GM19467 (cell line): Measurements from ENCODE around the gene RNF43.
"Not testable (repeated sequence)": the region's sequence is repeated elsewhere in the genome, so short reads cannot be mapped to it uniquely, and the experiment has no call there.

Experiments
- ATAC-seq: cut with Tn5 transposase; IDR thresholded peaks from one replicate; pipeline ENCODE4 v1.9.1; 2021; ENCODE audit warnings: mild to moderate bottlenecking, moderate library complexity; ENCODE audit not compliant: unreplicated experiment

Gene RNF43

DNA sequence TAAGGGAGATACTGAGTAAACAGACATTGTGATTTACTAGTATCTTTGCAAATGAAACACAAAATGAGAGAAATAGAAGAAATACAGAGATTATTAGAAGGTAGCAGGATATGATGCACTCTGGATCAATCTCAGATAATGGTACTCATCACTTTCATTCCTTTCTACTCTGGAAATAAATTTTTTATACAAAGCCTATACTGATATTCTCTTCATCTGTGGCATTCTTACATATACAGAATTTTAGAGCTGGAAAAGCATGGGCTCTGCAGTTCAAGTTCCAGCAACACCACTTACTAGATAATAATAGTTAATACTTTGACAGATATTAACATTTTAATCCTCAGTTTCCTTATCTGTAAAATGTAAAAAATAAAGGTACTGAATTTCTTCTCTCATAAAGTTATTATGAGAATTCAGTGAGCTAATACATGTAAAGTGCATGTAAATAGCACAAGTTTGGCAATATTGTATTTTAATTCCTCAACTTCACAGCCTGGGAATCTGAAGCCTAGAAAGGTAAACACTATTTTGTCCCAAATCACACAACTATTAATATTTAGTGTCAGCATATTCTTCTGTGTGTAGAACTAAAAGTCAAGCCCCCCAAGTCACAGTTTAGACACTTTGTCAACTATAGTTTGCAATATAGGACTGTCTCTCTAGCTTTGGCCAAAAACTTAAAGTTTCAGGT lies 6.5 kb downstream of the RNF43 start:
- ATAC-seq: no peak

GRCh38 chr17:58409432-58409831 lies 7.9 kb downstream of the RNF43 start:
- no peak for ATAC-seq

DNA sequence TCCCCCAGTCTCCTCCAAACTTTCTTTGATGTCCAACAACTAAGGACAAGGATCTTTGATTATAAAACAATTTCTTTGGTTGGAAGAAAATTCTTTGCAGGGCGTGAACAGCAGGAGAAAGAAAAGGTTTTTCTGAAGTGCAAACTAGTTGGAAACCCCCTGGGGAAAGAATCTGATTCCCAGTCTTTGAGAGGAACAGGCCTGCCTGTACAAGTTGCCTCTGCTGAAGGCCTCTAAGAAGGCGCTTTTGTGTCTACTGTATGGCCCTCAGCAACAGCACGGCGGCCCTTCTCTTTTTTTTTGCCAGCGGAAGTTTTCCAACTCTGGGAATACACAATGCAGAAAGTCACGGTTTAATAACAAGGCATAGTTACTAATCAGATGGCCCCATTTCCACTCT lies 14.0 kb downstream of the RNF43 start:
- ATAC-seq: no peak

- ATAC-seq: no peak
Observed at GRCh38 chr17:58402679-58403078, 14.7 kb downstream of the RNF43 start.

- ATAC-seq: no peak
Observed at GRCh38 chr17:58402047-58402446, 15.3 kb downstream of the RNF43 start.

GRCh38 chr17:58401287-58401686 lies 16.0 kb downstream of the RNF43 start:
- no peak for ATAC-seq

- no peak for ATAC-seq
Observed at GRCh38 chr17:58400826-58401225, 16.5 kb downstream of the RNF43 start.

- ATAC-seq: no peak
Observed at GRCh38 chr17:58399974-58400373, 17.4 kb downstream of the RNF43 start.

DNA sequence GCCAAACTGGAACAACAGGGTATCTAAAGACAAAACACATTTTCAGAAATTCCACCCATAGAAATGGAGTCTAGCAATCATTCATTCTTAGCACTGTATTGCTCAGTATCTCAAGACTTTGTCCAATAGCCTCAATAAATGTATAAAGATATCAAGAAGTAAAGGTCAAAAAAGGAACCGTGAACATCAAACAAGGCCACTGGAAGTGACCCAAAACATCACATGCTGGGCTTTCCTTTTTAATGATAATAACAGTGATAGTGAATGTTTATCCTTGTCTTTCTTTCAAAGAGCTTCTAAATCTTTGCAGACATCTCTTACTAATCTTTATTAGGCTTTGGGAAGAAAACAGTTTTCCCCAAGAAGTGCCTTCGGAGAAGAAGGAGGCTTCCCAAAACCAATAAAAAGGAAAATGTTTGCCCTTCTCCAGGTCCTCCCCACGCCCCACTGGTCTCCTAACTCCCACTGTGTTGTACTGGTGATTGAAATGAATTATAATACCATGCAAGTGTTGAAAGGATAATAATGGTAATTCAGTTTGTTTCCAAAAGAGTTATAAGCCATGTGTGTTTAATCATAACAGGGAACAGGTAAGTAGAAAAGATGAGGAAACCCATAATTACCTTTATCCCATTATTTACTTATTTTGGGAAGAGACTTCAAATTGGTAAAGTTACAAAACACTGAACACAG lies 18.6 kb downstream of the RNF43 start:
- ATAC-seq: no peak

DNA sequence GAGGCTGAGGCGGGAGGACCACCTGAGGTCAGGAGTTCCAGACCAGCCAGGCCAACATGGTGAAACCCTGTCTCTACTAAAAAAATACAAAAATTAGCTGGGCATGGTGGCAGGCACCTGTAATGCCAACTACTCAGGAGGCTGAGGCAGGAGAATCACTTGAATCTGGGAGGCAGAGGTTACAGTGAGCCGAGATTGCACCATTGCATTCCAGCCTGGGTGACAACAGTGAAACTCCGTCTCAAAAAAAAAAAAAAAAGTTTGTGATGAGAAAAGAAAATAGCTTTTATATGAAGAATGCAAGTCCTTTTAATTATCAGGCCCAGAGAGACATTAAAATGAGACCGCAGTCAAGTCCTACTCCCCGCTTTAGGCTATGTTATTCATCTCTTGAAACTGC lies 19.9 kb downstream of the RNF43 start:
- not testable (repeated sequence) for ATAC-seq

DNA sequence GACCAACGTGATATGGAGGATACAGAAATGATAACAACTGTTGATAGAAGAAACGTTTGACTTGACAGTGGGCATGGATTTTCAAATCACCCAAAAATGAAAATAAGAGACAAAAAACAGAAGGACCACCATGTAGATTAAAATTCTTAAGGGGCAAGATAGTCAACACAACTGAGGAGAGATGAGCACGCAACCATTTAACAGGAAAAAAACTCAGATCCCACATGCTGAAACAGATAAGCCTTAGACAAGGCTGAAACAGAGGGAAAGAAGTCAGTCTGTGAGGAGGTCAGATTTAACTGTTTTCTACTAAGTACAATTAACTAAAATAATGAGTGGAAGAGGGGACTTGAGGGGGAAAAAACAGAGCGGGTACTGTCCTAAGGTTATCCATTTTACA lies 21.2 kb downstream of the RNF43 start:
- no peak for ATAC-seq

DNA sequence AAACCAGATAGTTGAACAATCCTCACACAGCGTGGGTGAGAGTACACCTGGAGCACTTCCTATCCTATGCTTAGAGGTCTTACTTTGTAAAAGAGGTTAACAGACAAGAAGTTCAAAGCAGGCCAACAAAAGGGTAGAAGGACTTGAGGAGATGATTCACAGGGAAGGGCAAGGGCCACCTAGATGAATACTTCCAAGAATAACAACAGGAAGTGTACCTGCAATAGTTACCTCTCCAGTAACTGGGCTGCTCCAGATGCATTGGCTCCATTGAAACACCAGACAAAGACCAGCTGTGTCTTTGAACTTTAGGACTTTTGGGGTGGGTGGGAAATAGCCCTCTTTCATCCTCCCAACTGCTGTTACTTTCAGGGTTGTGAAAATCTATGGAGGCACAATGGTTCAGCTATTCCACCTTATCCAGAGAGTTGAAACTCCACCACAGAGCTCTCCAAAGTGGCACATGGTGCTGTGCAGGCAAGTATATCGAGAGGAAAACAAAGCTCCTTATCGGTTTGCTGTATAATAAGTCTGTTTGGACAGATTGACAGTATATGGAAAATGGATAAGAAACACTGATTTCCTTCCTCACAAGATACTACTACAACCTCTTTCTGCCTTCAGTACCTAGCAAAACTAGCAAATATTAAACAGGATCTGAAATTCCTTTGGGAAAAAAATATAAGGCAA lies 22.7 kb downstream of the RNF43 start:
- no peak for ATAC-seq

GRCh38 chr17:58391302-58391984 lies 25.9 kb downstream of the RNF43 start:
- ATAC-seq: no peak

DNA sequence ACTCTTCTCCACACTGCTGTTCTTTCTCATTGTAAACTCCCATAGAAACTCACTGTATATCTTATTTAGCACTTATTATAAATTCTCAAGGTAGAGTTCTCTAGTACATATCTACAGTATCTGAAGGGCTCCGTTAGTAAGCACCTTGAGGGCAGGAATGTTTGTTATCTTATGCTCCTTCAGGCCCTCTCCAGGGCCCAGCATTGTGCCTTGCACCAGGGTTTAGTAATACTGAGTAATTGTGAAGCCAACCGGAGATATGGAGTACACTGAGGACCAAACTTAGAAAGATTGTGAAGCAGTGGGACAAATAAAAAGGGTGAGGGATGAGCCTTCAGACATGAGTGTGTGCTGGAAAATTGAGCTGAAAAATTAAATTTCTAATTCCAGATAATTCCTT lies 26.4 kb downstream of the RNF43 start:
- no peak for ATAC-seq

- no peak for ATAC-seq
Observed at GRCh38 chr17:58388302-58389190, 28.8 kb downstream of the RNF43 start.

- ATAC-seq: no peak
Observed at GRCh38 chr17:58387834-58388233, 29.5 kb downstream of the RNF43 start.

- no peak for ATAC-seq
Observed at GRCh38 chr17:58386708-58387107, 30.6 kb downstream of the RNF43 start.

DNA sequence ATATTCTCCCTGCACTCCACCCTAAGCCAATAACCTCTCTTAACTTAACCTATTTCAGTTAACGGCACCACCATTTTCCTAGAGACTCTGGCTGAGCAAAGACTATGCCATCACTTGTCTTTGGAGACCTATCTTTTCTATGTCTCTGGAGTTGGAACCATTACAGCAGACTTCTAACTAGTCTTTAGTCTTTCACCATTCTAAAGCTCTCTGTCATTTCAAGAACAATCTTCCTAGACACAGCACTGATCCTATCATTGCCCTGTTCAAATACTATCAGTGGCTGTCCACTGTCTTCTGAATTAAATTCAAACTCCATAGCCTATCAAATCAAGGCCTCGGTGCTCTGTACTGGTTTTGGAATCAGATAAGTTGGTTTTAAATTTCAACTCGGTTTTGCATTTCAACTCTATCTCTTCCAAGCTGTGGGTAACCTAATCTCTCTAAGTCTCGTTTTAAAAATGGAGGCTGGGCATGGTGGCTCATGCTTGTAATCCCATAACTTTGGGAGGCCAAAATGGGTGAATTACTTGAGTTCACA lies 31.9 kb downstream of the RNF43 start:
- ATAC-seq: no peak

DNA sequence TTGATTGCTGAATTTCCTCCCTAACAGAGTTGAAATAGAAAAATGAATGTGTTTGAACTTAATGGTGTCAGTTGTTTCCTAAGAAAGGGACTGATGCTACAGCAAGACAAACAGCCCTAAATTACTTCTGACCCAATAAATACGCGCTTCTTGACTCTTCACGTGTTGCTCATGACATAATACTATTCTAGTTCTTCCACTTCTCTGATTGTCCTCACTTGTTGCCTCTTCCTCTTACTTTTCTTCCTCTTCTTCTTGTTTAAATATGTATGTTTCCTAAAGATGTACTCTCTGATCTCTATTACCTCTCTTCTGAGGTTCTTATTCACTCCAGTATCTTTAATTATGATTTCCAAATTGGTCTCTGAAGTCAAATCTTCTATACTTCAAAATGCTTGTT lies 32.4 kb downstream of the RNF43 start:
- ATAC-seq: no peak

GRCh38 chr17:58383892-58384462 lies 33.4 kb downstream of the RNF43 start:
- ATAC-seq: no peak
